SHP77 (cell line): ENCODE results near the gene SRSF8.
"Not testable (repeated sequence)": the region's sequence is repeated elsewhere in the genome, so short reads cannot be mapped to it uniquely, and the experiment has no call there.

ENCODE experiments used
- DNase-seq, 2 experiments: peaks; one replicate each; lab custom pipeline; 2025; lab: John Stamatoyannopoulos, UW

Gene SRSF8

DNA sequence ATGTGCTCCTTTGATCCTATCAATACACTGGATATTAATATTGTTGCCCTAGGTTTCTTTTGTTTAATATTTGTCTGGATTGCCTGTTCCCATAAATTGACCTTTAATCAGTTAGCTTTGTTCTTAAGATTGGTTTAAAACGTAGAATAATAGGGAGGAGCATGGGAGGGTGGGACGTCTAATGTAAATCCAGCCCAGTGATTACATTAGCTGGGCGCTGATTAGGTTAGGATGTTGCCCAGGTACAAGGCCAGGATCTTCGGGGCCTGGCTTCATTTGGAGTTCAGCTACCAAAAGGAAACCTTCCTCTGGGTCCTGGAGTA, at the start of gene SRSF8:
SRSF8 (plus strand) TSS at position 204 of the 323 bp plus-strand sequence. CDS start 308 bp downstream, outside the sequence.
- no peak for DNase-seq

GRCh38 chr11:95021468-95021867, 45.3 kb upstream of the SRSF8 start:
- DNase-seq: not testable (repeated sequence)

DNA sequence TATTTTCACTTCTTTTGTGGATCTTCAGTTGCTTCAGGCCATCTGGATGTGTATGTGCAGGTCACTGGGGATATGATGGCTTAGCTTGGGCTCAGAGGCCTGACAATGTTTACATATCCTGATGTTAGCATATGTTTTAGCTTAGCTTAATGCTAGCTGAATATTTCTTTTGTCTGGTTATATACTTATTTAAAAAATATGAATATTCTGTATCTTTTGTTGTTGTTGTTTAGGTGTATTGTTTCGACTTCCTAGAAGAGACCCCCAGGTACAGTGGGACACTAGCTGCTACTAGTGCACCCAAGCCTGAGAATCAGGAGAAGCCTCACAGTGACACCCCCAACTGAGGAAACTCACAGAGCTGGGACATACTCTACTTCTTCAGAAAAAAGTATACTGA, 41.8 kb upstream of the SRSF8 start, which contains the start of gene KDM4E:
KDM4E (plus strand) TSS at position 301 of the 400 bp plus-strand sequence. CDS start 300 bp downstream, outside the sequence.
- DNase-seq: no peak

GRCh38 chr11:95025594-95025993, 41.1 kb upstream of the SRSF8 start:
- not testable (repeated sequence) for DNase-seq

DNA sequence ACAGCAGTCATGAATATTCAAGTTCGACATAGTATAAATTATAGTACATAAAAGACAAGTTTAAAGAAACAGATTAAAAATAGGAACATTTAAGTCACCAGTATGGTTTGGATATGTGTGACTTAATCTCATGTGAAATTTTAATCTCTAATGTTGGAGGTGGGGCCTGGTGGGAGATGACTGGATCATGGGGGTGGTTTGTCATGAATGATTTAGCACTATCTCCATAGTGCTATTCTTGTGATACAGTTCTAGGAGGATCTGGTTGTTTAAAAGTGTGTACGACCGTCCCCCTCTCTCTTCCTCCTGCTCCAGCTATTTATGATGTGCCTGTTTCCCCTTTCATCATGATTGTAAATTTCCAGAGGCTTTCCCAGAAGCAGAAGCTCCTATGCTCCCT, 38.4 kb upstream of the SRSF8 start:
- DNase-seq: no peak

DNA sequence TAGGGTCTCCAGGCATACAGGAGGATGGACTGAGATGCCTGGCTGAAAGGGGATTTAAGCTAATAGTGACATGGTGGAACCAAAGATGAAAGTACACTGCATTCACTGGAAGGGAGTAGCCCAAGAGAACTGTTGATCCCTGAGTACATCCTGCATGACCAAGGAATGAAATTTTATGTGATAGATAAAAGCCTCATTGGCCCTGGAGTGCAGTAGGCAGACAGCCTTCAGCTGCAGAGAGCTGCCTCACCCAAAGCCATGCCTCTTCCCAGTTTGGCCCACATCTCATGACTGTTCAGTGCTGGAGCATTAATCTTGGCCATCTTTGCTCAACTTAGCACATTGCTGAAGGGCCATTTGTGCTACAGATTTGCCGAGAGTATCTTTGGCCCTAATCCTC, 33.7 kb upstream of the SRSF8 start:
- DNase-seq: no peak

DNA sequence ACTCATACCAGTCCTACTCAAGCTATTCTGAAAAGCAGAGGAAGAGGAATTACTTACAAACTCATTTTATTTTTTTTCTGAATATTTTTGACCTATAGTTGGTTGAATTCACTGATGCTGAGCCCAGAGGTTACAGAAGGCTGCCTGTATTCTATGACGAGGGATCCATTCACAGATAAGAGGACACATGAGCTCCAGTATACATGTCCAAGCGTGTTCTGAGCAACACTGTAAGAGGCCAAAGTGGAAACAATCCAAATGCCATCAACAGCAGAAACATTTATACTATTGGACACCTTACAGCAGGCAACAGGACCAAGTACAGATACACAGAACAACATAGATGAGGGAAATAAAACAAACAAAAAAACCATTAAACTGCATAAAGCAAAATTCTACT, 31.4 kb upstream of the SRSF8 start:
- DNase-seq: no peak

- DNase-seq: not testable (repeated sequence)
These were observed 29.2 kb upstream of the SRSF8 start for GRCh38 chr11:95037356-95038035.

- no peak for DNase-seq
These were observed 24.5 kb upstream of the SRSF8 start for GRCh38 chr11:95042239-95042638.

DNA sequence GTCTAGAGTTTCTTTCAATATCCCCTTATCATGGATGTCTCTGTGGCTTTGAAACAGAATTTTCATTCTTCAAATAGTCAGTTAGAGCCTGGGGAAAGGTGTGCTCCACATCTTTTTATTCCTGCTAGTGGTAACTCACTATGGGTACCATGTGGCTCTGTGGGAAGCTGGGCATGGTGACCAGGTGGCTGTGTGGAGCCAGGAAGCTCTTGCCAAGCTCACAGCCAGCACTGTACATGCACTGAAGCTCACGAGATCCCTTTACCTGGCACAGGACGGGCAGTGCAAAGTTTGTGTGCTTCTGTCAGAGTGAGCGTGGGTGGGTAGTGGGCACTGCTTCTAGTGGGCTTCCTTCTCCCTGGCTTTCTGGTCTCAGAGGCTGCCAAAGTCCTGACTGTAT, 23.8 kb upstream of the SRSF8 start:
- no peak for DNase-seq

GRCh38 chr11:95044010-95044409, 22.7 kb upstream of the SRSF8 start:
- DNase-seq: no peak

DNA sequence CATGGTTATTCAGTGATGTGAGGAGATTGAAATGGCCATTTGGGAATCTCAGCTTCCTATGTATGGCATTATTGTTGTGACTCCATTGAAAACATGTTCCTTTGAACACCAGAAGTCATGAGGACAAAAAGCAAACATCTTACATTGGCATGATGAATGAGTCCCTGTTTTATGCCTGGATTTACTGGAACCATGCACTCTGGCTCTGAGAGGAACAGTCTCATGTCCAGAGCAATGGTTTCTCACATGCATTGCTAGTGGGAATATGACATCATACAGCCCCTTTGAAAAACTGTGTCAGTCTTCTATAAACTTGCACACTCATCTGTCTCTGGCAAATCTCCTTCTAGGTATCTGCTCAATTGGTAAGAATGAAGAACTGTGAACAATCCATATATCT, 20.9 kb upstream of the SRSF8 start:
- DNase-seq: no peak

GRCh38 chr11:95049122-95049521, 17.6 kb upstream of the SRSF8 start, which contains the start of gene KDM4F:
KDM4F (plus strand) TSS chr11:95049422.
- not testable (repeated sequence) for DNase-seq

DNA sequence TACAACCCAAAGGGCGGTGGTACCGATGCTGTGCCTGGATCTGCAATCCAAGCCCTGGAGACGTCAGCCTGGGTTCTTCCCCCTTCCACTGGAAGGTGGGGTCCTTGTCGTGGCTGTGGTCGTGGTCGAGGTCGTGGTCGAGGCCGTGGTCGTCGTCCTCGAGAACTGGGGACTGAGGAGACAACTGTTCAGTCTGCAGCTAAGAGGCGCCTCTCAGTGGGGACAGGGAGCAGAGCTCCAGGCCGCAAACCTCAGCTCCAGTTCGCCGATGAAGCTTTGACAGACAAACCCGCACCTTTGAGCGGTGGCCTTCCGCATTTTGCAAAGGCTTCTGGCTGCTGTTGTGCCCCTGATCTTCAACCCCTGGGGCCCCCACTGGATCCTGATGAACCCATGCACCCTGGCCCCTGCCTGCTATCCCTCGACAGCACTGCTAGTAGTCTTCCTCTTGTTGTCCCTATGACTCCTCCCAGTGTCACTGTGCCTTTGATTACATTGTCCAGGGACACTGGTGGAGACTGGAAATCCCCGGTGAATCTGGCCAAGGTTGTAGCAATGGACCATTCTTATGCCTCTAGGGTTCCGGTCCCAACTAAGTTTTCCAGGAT, 16.0 kb upstream of the SRSF8 start:
- no peak for DNase-seq

GRCh38 chr11:95054356-95054755, 12.4 kb upstream of the SRSF8 start:
- DNase-seq: no peak

DNA sequence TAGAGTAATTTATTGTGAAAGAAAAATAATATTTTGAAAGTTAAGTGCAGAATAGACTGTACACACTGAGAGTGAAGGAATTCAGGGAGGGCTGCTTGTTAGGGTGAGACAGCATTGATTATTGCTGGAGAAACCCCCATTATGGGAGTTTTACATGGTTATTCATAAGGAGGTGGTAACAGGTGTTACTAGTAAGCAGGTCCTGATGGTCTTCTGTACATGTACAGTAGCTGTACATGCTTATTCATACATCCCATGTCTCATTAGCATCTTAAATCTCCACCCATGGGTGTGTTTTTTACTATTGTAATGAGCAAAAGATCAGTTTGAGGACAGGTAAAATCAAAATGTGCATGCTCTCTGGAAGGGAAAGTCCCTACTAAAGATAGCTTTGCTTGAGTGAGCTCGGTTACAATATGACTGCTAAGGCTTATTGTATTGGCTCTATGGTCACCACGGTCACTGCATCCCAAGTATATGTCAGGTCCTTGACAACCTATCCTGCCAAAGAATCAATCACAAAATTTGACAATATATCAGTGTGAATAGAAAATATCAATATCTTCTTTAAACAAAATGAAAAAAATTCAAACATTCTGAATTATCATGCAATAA, 11.3 kb upstream of the SRSF8 start:
- DNase-seq: no peak

DNA sequence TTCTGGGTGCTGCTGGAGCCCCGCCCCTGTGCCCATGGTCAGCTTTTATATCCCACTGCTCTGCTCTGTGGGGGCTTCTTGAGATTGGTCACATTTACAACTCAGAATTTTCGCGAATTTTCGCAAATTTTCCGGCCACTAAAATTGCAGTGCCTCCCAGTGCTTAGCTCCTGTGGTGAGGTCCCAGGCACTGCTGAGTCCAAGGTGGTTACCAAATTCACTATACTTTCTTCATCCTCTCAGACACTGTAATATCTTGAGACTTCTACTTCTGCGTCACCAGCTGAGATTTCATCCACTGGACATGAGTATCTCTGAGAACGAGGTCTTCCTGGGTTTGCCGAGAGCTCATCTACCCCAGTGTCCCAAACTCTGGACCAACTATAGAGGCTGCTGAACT, 8.8 kb upstream of the SRSF8 start:
- DNase-seq: no peak

DNA sequence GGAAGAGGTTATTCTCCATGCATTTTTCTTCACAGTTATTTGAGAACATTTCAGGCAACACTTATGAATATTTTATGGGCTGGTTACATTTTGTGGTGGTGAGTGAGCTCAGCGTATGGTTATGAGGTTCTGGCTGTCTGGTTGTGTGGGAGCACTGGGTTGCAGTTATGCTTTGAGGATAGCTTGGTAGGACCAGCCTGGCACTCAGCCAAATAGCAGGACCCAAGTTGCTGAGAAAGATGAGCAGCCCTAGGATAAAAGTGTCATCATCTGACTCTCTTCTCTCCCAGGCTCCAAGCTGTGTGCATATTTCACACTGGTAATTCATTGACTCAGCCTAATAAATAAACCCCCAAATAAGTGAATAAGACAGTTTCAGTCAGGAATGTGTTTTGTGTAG, 8.1 kb upstream of the SRSF8 start:
- no peak for DNase-seq

- DNase-seq: no peak
These were observed 7.7 kb upstream of the SRSF8 start for GRCh38 chr11:95059046-95059445.

- DNase-seq: no peak
These were observed 1.4 kb upstream of the SRSF8 start for GRCh38 chr11:95065336-95065735.

DNA sequence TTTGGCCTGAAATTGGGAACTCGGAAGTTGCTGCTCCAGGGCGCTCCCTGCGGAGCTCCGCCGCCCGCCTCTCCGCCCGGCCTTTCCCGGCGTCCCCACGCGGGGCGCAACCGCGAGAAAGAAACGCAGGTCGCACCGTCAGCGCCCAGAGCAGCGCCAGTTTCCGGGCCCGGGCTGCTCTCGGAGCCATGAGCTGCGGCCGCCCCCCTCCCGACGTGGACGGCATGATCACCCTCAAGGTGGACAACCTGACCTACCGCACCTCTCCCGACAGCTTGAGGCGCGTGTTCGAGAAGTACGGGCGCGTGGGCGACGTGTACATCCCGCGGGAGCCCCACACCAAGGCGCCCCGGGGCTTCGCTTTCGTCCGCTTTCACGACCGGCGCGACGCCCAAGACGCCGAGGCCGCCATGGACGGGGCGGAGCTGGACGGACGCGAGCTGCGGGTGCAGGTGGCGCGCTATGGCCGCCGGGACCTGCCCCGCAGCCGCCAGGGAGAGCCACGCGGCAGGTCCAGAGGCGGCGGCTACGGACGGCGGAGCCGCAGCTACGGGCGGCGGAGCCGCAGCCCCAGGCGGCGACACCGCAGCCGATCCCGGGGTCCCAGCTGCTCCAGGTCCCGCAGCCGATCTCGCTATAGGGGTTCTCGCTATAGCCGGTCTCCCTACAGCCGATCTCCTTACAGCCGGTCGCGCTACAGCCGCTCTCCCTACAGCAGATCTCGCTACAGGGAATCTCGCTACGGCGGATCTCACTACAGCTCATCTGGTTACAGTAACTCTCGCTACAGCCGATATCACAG, 521 bp downstream of the SRSF8 start:
- peak; percentile 67 to 83 for DNase-seq

DNA sequence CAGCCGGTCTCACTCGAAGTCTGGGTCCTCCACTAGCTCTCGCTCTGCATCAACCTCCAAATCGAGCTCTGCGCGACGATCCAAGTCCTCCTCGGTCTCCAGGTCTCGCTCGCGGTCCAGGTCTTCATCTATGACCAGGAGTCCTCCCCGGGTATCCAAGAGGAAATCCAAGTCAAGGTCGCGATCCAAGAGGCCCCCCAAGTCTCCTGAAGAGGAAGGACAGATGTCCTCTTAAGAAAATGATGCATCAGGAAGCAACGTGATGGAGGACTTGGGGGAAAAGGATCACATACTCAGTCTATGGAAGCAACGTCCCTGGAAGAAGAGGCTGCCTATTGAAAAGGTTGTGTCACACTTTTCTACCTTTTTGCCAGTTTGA, 1.1 kb downstream of the SRSF8 start:
- DNase-seq: peak in 1 of 2 experiments; percentile 83

- DNase-seq: peak; percentile 86 to 88
These were observed 1.8 kb downstream of the SRSF8 start for GRCh38 chr11:95068549-95068948.
